CD14-positive monocyte (primary cell): ENCODE results near the gene GALNT10. TPM values are rescaled to one million over a fixed set of nuclear protein-coding genes. Genes with fewer than 3 reads are reported as not detected.
A peak's percentile ranks its signal among the peaks of the same experiment; 100 is the strongest.

Experiments used
- DNase-seq, 3 donors: peaks; one replicate each; pipeline ENCODE4 v3.0.0-alpha.2; 2011 to 2022
- H2AFZ ChIP-seq: 2 replicates; pipeline ENCODE4 v1.6.0; 2012; ENCODE audit warnings: mild to moderate bottlenecking, low read depth, low read length, inconsistent platforms; ENCODE audit not compliant: insufficient read depth, poor library complexity, severe bottlenecking
- H3K27ac ChIP-seq, 2 donors: 1 replicate in 1 of 2; 2 replicates in 1 of 2; pipeline ENCODE4 v1.5.1; 2012 to 2013; ENCODE audit warnings: low read length in 2 of 2, control low read depth in 1 of 2, inconsistent platforms in 1 of 2, low read depth in 1 of 2, mild to moderate bottlenecking in 1 of 2
- H3K27me3 ChIP-seq, 2 donors: one replicate each; pipeline versions ENCODE4 v1.6.0 to v1.6.1; 2011 to 2013; ENCODE audit warnings: low read length in 2 of 2; ENCODE audit not compliant: control insufficient read depth in 2 of 2, insufficient read depth in 2 of 2
- H3K36me3 ChIP-seq, 2 donors: replicated peaks in 1 of 2; 1 replicate in 1 of 2; 2 replicates in 1 of 2; pipeline versions ENCODE4 v1.5.1 to v1.6.1; 2012 to 2013; ENCODE audit warnings: low read length in 2 of 2, control low read depth in 1 of 2, inconsistent platforms in 1 of 2, mild to moderate bottlenecking in 1 of 2; ENCODE audit not compliant: insufficient read depth in 2 of 2, control insufficient read depth in 1 of 2
- H3K4me1 ChIP-seq, 2 donors: 1 replicate in 1 of 2; 2 replicates in 1 of 2; pipeline versions ENCODE4 v1.5.1 to v1.6.1; 2012 to 2013; ENCODE audit warnings: low read length in 2 of 2, control low read depth in 1 of 2, inconsistent platforms in 1 of 2, mild to moderate bottlenecking in 1 of 2, moderate library complexity in 1 of 2; ENCODE audit not compliant: insufficient read depth in 2 of 2, control insufficient read depth in 1 of 2
- H3K4me2 ChIP-seq: replicated peaks from 2 replicates; pipeline ENCODE3; 2012; ENCODE audit warnings: low read length, moderate library complexity, mild to moderate bottlenecking; ENCODE audit not compliant: poor library complexity, severe bottlenecking; ENCODE audit errors: extremely low read depth
- H3K4me3 ChIP-seq, 3 experiments: fragments of 200-600 bp in 1 of 3; sonication (generic) in 1 of 3; replicated peaks in 1 of 3; 1 replicate in 2 of 3; 2 replicates in 1 of 3; pipeline ENCODE4 v1.5.1; 2011 to 2013; ENCODE audit warnings: low read length in 3 of 3, mild to moderate bottlenecking in 3 of 3, control low read depth in 2 of 3, low read depth in 2 of 3, inconsistent platforms in 1 of 3, moderate library complexity in 1 of 3
- H3K79me2 ChIP-seq: 2 replicates; pipeline ENCODE4 v1.6.0; 2012; ENCODE audit warnings: mild to moderate bottlenecking, control low read depth, inconsistent platforms, low read length, moderate library complexity; ENCODE audit not compliant: insufficient read depth
- H3K9ac ChIP-seq: 2 replicates; pipeline ENCODE4 v1.6.0; 2017; ENCODE audit warnings: low read length, mild to moderate bottlenecking; ENCODE audit not compliant: insufficient read depth, poor library complexity, severe bottlenecking
- H3K9me3 ChIP-seq, 2 donors: replicated peaks in 1 of 2; 1 replicate in 1 of 2; 2 replicates in 1 of 2; pipeline versions ENCODE4 v1.5.1 to v1.6.1; 2012 to 2013; ENCODE audit warnings: low read length in 2 of 2, control low read depth in 1 of 2; ENCODE audit not compliant: control insufficient read depth in 1 of 2, insufficient read depth in 1 of 2
- H4K20me1 ChIP-seq: 2 replicates; pipeline ENCODE4 v1.6.0; 2012; ENCODE audit warnings: mild to moderate bottlenecking, low read length, control low read depth, moderate library complexity; ENCODE audit not compliant: insufficient read depth
- H3K27ac Mint-ChIP-seq, 7 donors: one replicate each; pipeline ENCODE4 v1.8.0; 2020; ENCODE audit warnings: mild to moderate bottlenecking in 7 of 7, mixed read lengths in 7 of 7, moderate library complexity in 6 of 7, inconsistent platforms in 2 of 7
- H3K27me3 Mint-ChIP-seq, 3 donors: one replicate each; pipeline ENCODE4 v1.8.0; 2021 to 2022; ENCODE audit warnings: low read depth in 3 of 3, mild to moderate bottlenecking in 3 of 3, mixed read lengths in 3 of 3, moderate library complexity in 3 of 3, inconsistent platforms in 1 of 3
- H3K36me3 Mint-ChIP-seq, 2 donors: one replicate each; pipeline ENCODE4 v1.8.0; 2020; ENCODE audit warnings: mixed read lengths in 2 of 2, inconsistent platforms in 1 of 2, mild to moderate bottlenecking in 1 of 2
- H3K4me1 Mint-ChIP-seq: one replicate; pipeline ENCODE4 v1.8.0; 2020; ENCODE audit warnings: mild to moderate bottlenecking, mixed read lengths
- H3K4me3 Mint-ChIP-seq, 2 donors: one replicate each; pipeline ENCODE4 v1.8.0; 2020; ENCODE audit warnings: mild to moderate bottlenecking in 2 of 2, mixed read lengths in 2 of 2, moderate library complexity in 1 of 2
- H3K9me3 Mint-ChIP-seq, 7 donors: one replicate each; pipeline ENCODE4 v1.8.0; 2020 to 2022; ENCODE audit warnings: mixed read lengths in 7 of 7, mild to moderate bottlenecking in 6 of 7, moderate library complexity in 6 of 7, inconsistent platforms in 2 of 7
- WGBS: methylation state at CpG from one replicate; pipeline ENCODE4 v1.1.5; 2013; ENCODE audit warnings: missing lambda C conversion rate; ENCODE audit not compliant: insufficient coverage; 5-methylcytosine and 5-hydroxymethylcytosine counted together
- intact Hi-C, 2 donors: fragments of 100-400 bp; cut with micrococcal nuclease; formaldehyde crosslinking; loops; one replicate each; pipeline versions ENCODE4 v1.15.0 to v1.15.1; 2023
- polyA plus RNA-seq, 3 donors: library from polyadenylated mRNA; depleted of rRNA in 1 of 3; unstranded in 2 of 3; stranded (reverse) in 1 of 3; fragments of 300-500 nt in 2 of 3; fragments of >200 nt in 1 of 3; fragmentation: Illumina TruSeq in 2 of 3; gene quantifications; 1 replicate in 2 of 3; 2 replicates in 1 of 3; pipeline ENCODE4 v1.2.3, GENCODE V29; 2012 to 2021
- TF ChIP-seq, protein P1 (sequence below): fragments of 200-600 bp; IDR thresholded peaks from one replicate; pipeline ENCODE4 v1.8.0; 2022; ENCODE audit warnings: antibody characterized with exemption, mild to moderate bottlenecking

GALNT10 gene
- polyA plus RNA-seq, 3 donors: 6.2 to 11.6 (median 7.3) TPM

DNA sequence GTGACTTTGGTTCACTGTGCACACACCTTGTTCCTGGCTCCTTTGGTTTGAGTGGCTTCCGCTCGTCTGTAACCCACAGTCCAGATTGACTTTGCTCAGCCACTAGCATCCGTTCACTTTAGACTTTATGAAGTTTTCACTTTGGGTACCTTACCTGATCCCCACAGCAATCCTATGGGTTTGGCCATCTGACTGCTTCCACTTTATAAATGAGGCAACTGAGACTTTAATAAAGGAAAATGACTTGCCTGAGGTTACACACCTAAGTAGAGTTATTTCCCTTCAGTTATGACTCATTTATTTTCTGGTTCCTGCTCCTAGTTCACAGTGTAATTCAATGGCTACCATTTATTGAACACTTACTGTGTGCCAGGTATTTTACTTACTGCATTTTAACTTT lies 161.0 kb downstream of the GALNT10 start:
- no peak overlapping the region for H3K4me3 Mint-ChIP-seq
- H3K36me3 Mint-ChIP-seq: peaks cover 4 to 6% of the 10 kb centered on the region in 2 donors
- Histone ChIP-seq H3K9ac (no peak overlapping the region), H4K20me1 (no peaks in the 10 kb centered on the region), H3K4me3 (no peak overlapping the region), H3K27me3 (no peaks in the 10 kb centered on the region), H3K79me2 (no peaks in the 10 kb centered on the region), H3K9me3 (no peaks in the 10 kb centered on the region), H3K36me3 (no peaks in the 10 kb centered on the region), H3K27ac (no peak overlapping the region), H3K4me2 (no peak overlapping the region), H3K4me1 (no peaks in the 10 kb centered on the region), H2AFZ (no peak overlapping the region)
- peak overlapping the region in 1 of 7 donors; percentile 36 for H3K27ac Mint-ChIP-seq
- no peaks in the 10 kb centered on the region for H3K9me3 Mint-ChIP-seq
- TF ChIP-seq, protein P1, sequence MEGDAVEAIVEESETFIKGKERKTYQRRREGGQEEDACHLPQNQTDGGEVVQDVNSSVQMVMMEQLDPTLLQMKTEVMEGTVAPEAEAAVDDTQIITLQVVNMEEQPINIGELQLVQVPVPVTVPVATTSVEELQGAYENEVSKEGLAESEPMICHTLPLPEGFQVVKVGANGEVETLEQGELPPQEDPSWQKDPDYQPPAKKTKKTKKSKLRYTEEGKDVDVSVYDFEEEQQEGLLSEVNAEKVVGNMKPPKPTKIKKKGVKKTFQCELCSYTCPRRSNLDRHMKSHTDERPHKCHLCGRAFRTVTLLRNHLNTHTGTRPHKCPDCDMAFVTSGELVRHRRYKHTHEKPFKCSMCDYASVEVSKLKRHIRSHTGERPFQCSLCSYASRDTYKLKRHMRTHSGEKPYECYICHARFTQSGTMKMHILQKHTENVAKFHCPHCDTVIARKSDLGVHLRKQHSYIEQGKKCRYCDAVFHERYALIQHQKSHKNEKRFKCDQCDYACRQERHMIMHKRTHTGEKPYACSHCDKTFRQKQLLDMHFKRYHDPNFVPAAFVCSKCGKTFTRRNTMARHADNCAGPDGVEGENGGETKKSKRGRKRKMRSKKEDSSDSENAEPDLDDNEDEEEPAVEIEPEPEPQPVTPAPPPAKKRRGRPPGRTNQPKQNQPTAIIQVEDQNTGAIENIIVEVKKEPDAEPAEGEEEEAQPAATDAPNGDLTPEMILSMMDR: no peak
- no peak for DNase-seq
- intact Hi-C loops: no loop called here
- peaks cover 3% of the 10 kb centered on the region for H3K4me1 Mint-ChIP-seq
- peaks cover 0 to 1% (median 0%) of the 10 kb centered on the region in 3 donors for H3K27me3 Mint-ChIP-seq
- 87% methylated on average over 2 of the region's 3 CpGs for WGBS

DNA sequence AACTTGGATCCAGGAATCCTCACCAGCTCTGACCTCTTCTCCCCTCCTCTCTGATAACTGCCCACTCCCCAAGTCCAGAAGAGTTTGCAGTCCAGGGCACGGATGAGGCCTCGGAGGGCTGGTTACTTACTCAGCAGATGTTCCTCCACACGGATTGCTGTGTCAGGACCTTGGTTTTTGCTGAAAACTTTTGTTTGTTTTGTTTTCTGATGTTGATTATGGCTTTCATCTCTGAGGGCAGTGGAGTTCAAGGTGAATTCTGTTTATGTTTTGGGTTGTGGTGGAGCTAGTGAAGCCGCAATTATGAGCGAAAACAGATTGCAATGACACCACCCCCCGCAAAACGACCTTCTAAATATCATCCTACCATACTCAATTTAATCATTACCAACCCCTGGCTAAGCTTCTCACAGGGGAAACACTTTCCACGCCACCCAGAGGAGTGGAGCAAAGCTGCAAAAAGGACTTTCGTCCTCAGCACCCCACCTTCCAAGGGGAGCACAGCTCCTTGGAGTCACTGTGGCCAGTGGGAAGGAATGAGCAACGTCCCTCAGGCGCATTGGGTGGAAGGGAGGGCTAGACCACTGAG lies 162.5 kb downstream of the GALNT10 start:
- H3K79me2 ChIP-seq: no peaks in the 10 kb centered on the region
- H3K27me3 ChIP-seq: no peaks in the 10 kb centered on the region
- peaks cover 6 to 10% of the 10 kb centered on the region in 2 donors for H3K36me3 Mint-ChIP-seq
- H3K9ac ChIP-seq: no peak overlapping the region
- intact Hi-C loops: no loop called here
- no peaks in the 10 kb centered on the region for H3K36me3 ChIP-seq
- peaks cover 3% of the 10 kb centered on the region for H3K4me1 Mint-ChIP-seq
- no peak overlapping the region for H2AFZ ChIP-seq
- H3K4me1 ChIP-seq: no peaks in the 10 kb centered on the region
- TF ChIP-seq, protein P1: no peak
- peaks cover 0 to 1% (median 0%) of the 10 kb centered on the region in 3 donors for H3K27me3 Mint-ChIP-seq
- H3K27ac Mint-ChIP-seq: no peak overlapping the region
- no peak overlapping the region for H3K4me3 ChIP-seq
- H4K20me1 ChIP-seq: no peaks in the 10 kb centered on the region
- WGBS: 98% methylated on average over 8 of the region's 11 CpGs
- no peak overlapping the region for H3K4me3 Mint-ChIP-seq
- H3K27ac ChIP-seq: no peak overlapping the region
- DNase-seq: no peak
- H3K4me2 ChIP-seq: no peak overlapping the region
- no peaks in the 10 kb centered on the region for H3K9me3 Mint-ChIP-seq
- H3K9me3 ChIP-seq: no peaks in the 10 kb centered on the region
